GM19239 (cell line): Measurements from ENCODE around the gene RALGPS1.

Experiments
- DNase-seq: peaks from one replicate; pipeline ENCODE4 v3.0.0; 2011; ENCODE audit warnings: low spot score; ENCODE audit not compliant: insufficient read length
- FAIRE-seq: peaks from 2 replicates; lab custom pipeline; 2011; peaks lifted over from hg19 to GRCh38; lab: Jason Lieb, UNC

The RALGPS1 gene

GRCh38 chr9:127255692-127256091, 341.1 kb downstream of the RALGPS1 start:
- FAIRE-seq (no peak), DNase-seq (no peak)

DNA sequence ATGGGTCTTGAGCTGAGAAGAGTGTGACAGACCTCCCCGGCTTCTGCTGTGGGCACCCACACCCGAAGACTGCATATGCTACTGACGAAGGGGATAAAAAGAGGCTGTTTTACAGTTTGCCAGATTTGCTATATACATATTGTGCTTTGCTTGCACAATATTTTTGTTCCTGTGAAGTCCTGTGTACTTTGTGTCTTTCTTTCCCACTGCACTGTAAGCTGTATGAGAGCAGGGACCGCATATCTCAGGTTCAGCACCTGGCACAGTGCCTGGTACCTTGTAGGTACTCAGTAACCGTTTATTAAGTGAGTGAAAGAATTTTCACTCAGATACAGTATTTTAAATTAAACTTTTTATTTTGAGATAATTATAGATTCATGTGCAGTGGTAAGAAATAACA, 341.7 kb downstream of the RALGPS1 start:
- no peak for FAIRE-seq

GRCh38 chr9:127258606-127259471, 344.3 kb downstream of the RALGPS1 start:
- DNase-seq (no peak), FAIRE-seq (no peak)

More for the DNA sequence above, 341.7 kb downstream of the RALGPS1 start:
- DNase-seq, result no peak

DNA sequence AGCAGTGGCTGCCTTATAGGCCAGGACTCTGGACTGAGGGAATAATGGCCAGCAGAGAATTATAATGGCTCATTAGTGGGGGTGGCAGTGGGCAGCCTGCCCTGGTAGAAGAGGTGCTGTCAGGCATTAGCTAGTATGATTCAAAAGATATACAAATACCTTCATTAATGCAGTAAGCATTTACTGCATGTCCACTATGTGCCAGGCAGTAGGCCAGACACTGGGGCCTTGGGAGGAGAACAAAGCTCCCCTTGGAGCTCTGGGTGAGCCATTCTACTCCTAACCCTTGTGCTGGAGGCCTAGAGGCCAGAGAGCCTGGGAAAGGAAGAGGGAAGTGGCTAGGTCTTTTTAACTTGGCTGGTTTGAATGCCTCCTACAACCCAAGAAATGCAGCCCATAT, 348.0 kb downstream of the RALGPS1 start:
- FAIRE-seq, result no peak
- no peak for DNase-seq

GRCh38 chr9:127263237-127263636, 348.7 kb downstream of the RALGPS1 start:
- DNase-seq (no peak), FAIRE-seq (no peak)

DNA sequence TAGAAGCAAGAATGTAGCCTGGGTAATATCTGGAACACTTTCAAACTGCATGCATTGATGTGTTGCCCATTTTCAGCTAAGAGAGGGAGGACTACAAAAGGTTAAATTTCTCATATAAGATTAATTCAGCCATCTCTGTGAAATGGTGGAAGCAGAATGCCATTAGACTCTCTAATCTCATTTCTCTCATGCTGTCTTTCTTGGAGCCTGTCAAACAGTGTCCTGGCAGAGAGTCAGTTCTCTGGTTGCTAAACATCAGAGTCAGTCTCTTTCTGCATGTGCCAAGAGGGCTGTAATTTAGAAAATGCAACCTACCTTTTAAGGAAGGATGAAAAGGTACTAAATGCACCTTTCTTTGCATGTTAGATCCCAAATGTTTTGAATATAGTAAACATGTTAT, 349.1 kb downstream of the RALGPS1 start:
- no peak for DNase-seq

DNA sequence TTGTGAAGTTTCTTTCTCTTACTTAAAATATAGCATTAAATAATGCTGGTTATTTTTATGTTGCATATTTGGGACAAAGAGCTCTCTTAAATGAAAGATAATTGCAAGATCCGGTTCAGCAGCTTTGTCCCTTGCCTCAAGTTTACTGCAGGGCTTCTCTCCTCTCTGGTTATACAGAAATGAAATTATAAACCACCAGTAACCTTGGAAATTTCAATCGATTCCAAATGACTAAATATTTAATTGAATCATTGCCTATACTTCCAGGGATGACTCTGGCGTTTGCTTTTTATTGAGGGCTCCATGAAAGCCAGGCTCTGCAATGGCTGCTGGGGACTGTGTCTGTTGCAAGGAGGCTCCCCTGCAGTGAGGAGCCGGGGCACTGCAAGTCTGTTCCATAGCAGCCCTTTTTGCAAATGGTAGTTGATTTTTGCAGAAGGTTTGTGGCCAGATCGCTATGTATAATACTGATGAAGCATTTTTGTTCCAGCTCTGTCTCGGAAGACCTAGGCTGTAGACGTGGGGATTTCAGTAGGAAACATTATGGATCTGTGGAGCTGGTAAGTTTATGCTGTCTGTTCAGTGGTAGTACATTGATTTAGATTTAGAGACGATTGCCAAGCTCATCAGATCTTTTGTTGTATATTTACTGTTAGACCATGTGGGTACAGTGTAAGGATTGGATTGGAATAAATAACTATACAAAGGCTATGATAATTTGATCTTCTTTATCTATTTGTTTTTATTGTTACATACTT, 350.1 kb downstream of the RALGPS1 start, which contains the start of gene GARNL3:
Gene GARNL3 (plus strand): TSS at position 313 of the 758 bp plus-strand sequence. CDS start 104 bp downstream, at position 417.
- no peak for FAIRE-seq

More for the DNA sequence above, 349.1 kb downstream of the RALGPS1 start:
- no peak for FAIRE-seq

GRCh38 chr9:127267793-127268525, 353.4 kb downstream of the RALGPS1 start:
- peak; percentile 83 for FAIRE-seq
- no peak for DNase-seq

More for the DNA sequence above, 350.1 kb downstream of the RALGPS1 start, which contains the start of gene GARNL3:
- no peak for DNase-seq

DNA sequence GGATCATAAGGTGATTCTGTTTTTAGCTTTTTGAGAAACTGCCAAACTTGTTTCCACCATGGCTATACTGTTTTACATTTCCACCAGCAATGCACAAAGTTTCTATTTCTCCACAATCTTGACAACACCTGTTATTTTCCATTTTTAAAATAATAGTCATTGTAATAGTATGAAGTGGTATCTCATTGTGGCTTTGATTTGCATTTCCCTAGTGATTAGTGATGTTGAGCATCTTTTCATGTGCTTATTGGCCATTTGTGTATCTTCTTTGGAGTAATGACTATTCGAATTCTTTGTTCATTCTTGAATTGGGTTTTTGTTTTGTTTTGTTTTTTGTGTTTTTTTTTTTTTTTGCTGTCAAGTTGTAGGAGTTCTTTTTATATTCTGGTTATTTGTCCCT, 354.9 kb downstream of the RALGPS1 start:
- no peak for DNase-seq
- peak; percentile 35 for FAIRE-seq
